Pancreas (tissue), 10 donors: ENCODE results near the gene NTS. TPM values are rescaled to one million over a fixed set of nuclear protein-coding genes. Genes with fewer than 3 reads are reported as not detected.

ENCODE experiments used
- ATAC-seq, 4 donors: fragments of 200-7000 bp; cut with Tn5 transposase; one replicate each; pipeline versions ENCODE4 v1.8.0 to v1.9.1; 2020; ENCODE audit warnings: mild to moderate bottlenecking in 4 of 4, moderate library complexity in 4 of 4
- DNase-seq, 6 donors: peaks; one replicate each; pipeline ENCODE4 v3.0.0-alpha.2; 2020
- FAIRE-seq: peaks from 2 replicates; lab custom pipeline; 2012; peaks lifted over from hg19 to GRCh38; lab: Jason Lieb, UNC
- H3K27ac ChIP-seq, 4 donors: fragments of 200-600 bp; sonication (generic); 1 replicate in 3 of 4; 2 replicates in 1 of 4; pipeline versions ENCODE4 v1.5.0 to v1.8.0; 2020
- H3K27me3 ChIP-seq, 4 donors: fragments of 200-600 bp; one replicate each; pipeline ENCODE4 v1.8.0; 2021
- H3K36me3 ChIP-seq, 3 donors: fragments of 200-600 bp; sonication (generic) in 1 of 3; one replicate each; pipeline versions ENCODE4 v1.5.0 to v1.8.0; 2020 to 2021
- H3K4me1 ChIP-seq, 3 donors: fragments of 200-600 bp; one replicate each; pipeline ENCODE4 v1.8.0; 2021
- H3K4me3 ChIP-seq, 4 donors: fragments of 200-600 bp; sonication (generic) in 2 of 4; one replicate each; pipeline versions ENCODE4 v1.5.0 to v1.8.0; 2020 to 2021
- H3K9me3 ChIP-seq, 4 donors: fragments of 200-600 bp; one replicate each; pipeline ENCODE4 v1.8.0; 2021
- CTCF ChIP-seq, 4 donors: fragments of 200-600 bp; sonication (generic) in 3 of 4; IDR thresholded peaks; one replicate each; pipeline versions ENCODE4 v1.5.0 to v1.8.0; 2021; ENCODE audit warnings: antibody characterized with exemption in 4 of 4
- WGBS, 2 donors: extraction: QIAGEN DNeasy Blood & Tissue Kit; methylation state at CpG; one replicate each; pipeline ENCODE4 v1.1.7; 2013; 5-methylcytosine and 5-hydroxymethylcytosine counted together
- intact Hi-C, 3 donors: fragments of 100-400 bp; cut with DNase I; formaldehyde crosslinking; loops; one replicate each; pipeline versions ENCODE4 v1.11.1 to v1.14.2; 2022
- polyA plus RNA-seq, 2 donors: library from polyadenylated mRNA; stranded (reverse); fragments of 200-250 nt; gene quantifications; one replicate each; pipeline ENCODE4 v1.2.3, GENCODE V29; 2013
- total RNA-seq, 6 donors: library from RNA; stranded (reverse); fragmentation: NEBNext Ultra II Directional in 4 of 6; extraction: Animal tissue kit (Norgen Biotek cat#: 25700) in 4 of 6; gene quantifications; one replicate each; pipeline versions ENCODE4 v1.2.1 to v1.2.4, GENCODE V29; 2021 to 2023
- donor health status: healthy with polysubstance abuse.
- donor health status: DM: no; HTN: no; CAD: no; lungs with moderate emphysema.
- donor health status: DM: no; HTN: no; CAD: no.
- donor health status: control.
- donor health status: control.
- donor health status: Bipolar disorder and iron deficiency.
- donor health status: DM: yes; HTN: yes; CAD: no.
- donor health status: DM: no; HTN: no; CAD: no.
- donor health status: DM: no; HTN: no; CAD: no.
- donor health status: DM: yes; HTN: yes; CAD: no.

Gene NTS
- total and polyA plus RNA-seq, 8 donors, result 0.33 to 1.8 TPM; not detected in 6

- H3K27ac ChIP-seq, result no peak overlapping the region
- no peaks in the 10 kb centered on the region for H3K9me3 ChIP-seq
- ATAC-seq (no peak), FAIRE-seq (no peak), DNase-seq (peak in 1 of 6 donors; percentile 45)
- WGBS, 2 donors, result 83 to 85% methylated on average over 6 of the region's 6 CpGs
- intact Hi-C loops, result loop anchor here in 2 of 3 donors (5.0 to 10.0 kb wide), 2 partner anchors 289 to 291 kb away; no protein-coding TSS in a partner anchor
- no peaks in the 10 kb centered on the region for H3K27me3 ChIP-seq
- TF ChIP-seq CTCF (IDR thresholded peaks at IDR 0.05), result no peak
- no peak overlapping the region for H3K4me3 ChIP-seq
- peaks cover 0 to 3% (median 0%) of the 10 kb centered on the region in 3 donors for H3K4me1 ChIP-seq
- H3K36me3 ChIP-seq, result no peaks in the 10 kb centered on the region
Observed at GRCh38 chr12:85865890-85866289, 8.2 kb upstream of the NTS start.

GRCh38 chr12:85866986-85867776, 6.9 kb upstream of the NTS start:
- H3K27me3 ChIP-seq, result no peaks in the 10 kb centered on the region
- intact Hi-C loops, result loop anchor here in 2 of 3 donors (5.0 to 10.0 kb wide), 2 partner anchors 290 to 292 kb away; no protein-coding TSS in a partner anchor
- no peaks in the 10 kb centered on the region for H3K9me3 ChIP-seq
- no peak overlapping the region for H3K4me3 ChIP-seq
- H3K4me1 ChIP-seq, result peaks cover 0 to 3% (median 0%) of the 10 kb centered on the region in 3 donors
- FAIRE-seq, result peak; percentile 72
- H3K27ac ChIP-seq, result no peak overlapping the region
- peak in 2 of 6 donors; percentile 15 to 66 for DNase-seq
- no peaks in the 10 kb centered on the region for H3K36me3 ChIP-seq
- TF ChIP-seq CTCF (IDR thresholded peaks at IDR 0.05), result peak; percentile 61 to 78 (median 69)
- peak; percentile 74 to 95 (median 94) for ATAC-seq
- WGBS, 2 donors, result 25 to 35% methylated on average over 5 of the region's 5 CpGs

GRCh38 chr12:85872497-85873091, 1.5 kb upstream of the NTS start:
- Histone ChIP-seq H3K4me1 (no peaks in the 10 kb centered on the region), H3K27ac (no peak overlapping the region), H3K36me3 (no peaks in the 10 kb centered on the region), H3K27me3 (peaks cover 0 to 6% (median 0%) of the 10 kb centered on the region in 4 donors), H3K9me3 (no peaks in the 10 kb centered on the region), H3K4me3 (no peak overlapping the region)
- WGBS, 2 donors, result 32 to 35% methylated on average over 3 of the region's 3 CpGs
- FAIRE-seq (peak; percentile 93), DNase-seq (no peak), ATAC-seq (peak; percentile 46 to 81 (median 78))
- TF ChIP-seq CTCF (IDR thresholded peaks at IDR 0.05), result peak in 3 of 4 donors; percentile 10 to 53 (median 53)
- intact Hi-C loops, result loop anchor here in 1 of 3 donors (5.0 kb wide), 1 partner anchor 400 kb away; no protein-coding TSS in a partner anchor

GRCh38 chr12:85877459-85877858, 3.4 kb downstream of the NTS start:
- no peaks in the 10 kb centered on the region for H3K36me3 ChIP-seq
- no peaks in the 10 kb centered on the region for H3K9me3 ChIP-seq
- TF ChIP-seq CTCF (IDR thresholded peaks at IDR 0.05), result no peak
- H3K4me1 ChIP-seq, result no peaks in the 10 kb centered on the region
- H3K27me3 ChIP-seq, result peaks cover 0 to 6% (median 0%) of the 10 kb centered on the region in 4 donors
- intact Hi-C loops, result no loop called here
- ATAC-seq, result no peak
- 61 to 66% methylated on average over 3 of the region's 3 CpGs for WGBS, 2 donors
- no peak overlapping the region for H3K27ac ChIP-seq
- no peak for DNase-seq
- FAIRE-seq, result no peak
- H3K4me3 ChIP-seq, result no peak overlapping the region
